Lung (tissue), 15 donors: ENCODE data around the gene FOXD4L5. TPM values are rescaled to one million over a fixed set of nuclear protein-coding genes. Genes with fewer than 3 reads are reported as not detected.
"Not testable (repeated sequence)": the region's sequence is repeated elsewhere in the genome, so short reads cannot be mapped to it uniquely, and the experiment has no call there.

Experiments used
- ATAC-seq: fragments of 200-7000 bp; cut with Tn5 transposase; one replicate; pipeline ENCODE4 v1.9.1; 2020; ENCODE audit warnings: moderate number of reproducible peaks; ENCODE audit not compliant: insufficient read depth, low FRiP score
- DNase-seq, 3 donors: peaks; one replicate each; pipeline ENCODE4 v3.0.0-alpha.2; 2013 to 2017
- H3K27ac ChIP-seq, 2 donors: one replicate each; pipeline ENCODE4 v1.5.1; 2013; ENCODE audit warnings: mild to moderate bottlenecking in 2 of 2, moderate library complexity in 2 of 2, control low read depth in 1 of 2, inconsistent platforms in 1 of 2, low read depth in 1 of 2, low read length in 1 of 2
- H3K27me3 ChIP-seq, 3 donors: one replicate each; pipeline ENCODE4 v1.5.1; 2013; ENCODE audit warnings: low read length in 2 of 3; ENCODE audit not compliant: control insufficient read depth in 3 of 3, insufficient read depth in 3 of 3
- H3K36me3 ChIP-seq, 4 donors: one replicate each; pipeline ENCODE4 v1.5.1; 2013; ENCODE audit warnings: low read length in 4 of 4, mild to moderate bottlenecking in 1 of 4, moderate library complexity in 1 of 4; ENCODE audit not compliant: control insufficient read depth in 4 of 4, insufficient read depth in 4 of 4
- H3K4me1 ChIP-seq, 5 donors: one replicate each; pipeline ENCODE4 v1.5.1; 2013; ENCODE audit warnings: low read length in 5 of 5, mild to moderate bottlenecking in 2 of 5, moderate library complexity in 1 of 5; ENCODE audit not compliant: control insufficient read depth in 5 of 5, insufficient read depth in 5 of 5
- H3K4me3 ChIP-seq: one replicate; pipeline ENCODE4 v1.5.1; 2013; ENCODE audit warnings: mild to moderate bottlenecking, control low read depth, moderate library complexity
- H3K9ac ChIP-seq, 2 donors: one replicate each; pipeline ENCODE4 v1.5.1; 2013; ENCODE audit warnings: low read length in 2 of 2, control low read depth in 1 of 2; ENCODE audit not compliant: insufficient read depth in 1 of 2
- H3K9me3 ChIP-seq, 4 donors: one replicate each; pipeline ENCODE4 v1.5.1; 2013; ENCODE audit warnings: low read length in 3 of 4, mild to moderate bottlenecking in 1 of 4, moderate library complexity in 1 of 4; ENCODE audit not compliant: control insufficient read depth in 4 of 4, insufficient read depth in 3 of 4
- WGBS, 2 donors: extraction: QIAGEN DNeasy Blood & Tissue Kit; methylation state at CpG; one replicate each; pipeline ENCODE4 v1.1.7; 2013; 5-methylcytosine and 5-hydroxymethylcytosine counted together
- long read RNA-seq, 5 donors: transcript quantifications; one replicate each; lab custom pipeline, GENCODE V29; 2026
- polyA plus RNA-seq, 2 donors: library from polyadenylated mRNA; stranded (reverse); fragments of 200-250 nt; gene quantifications; one replicate each; pipeline ENCODE4 v1.2.1, GENCODE V29; 2013
- small RNA-seq: library from RNA; depleted of rRNA; stranded (forward); fragments of <200 nt; gene quantifications from one replicate; pipeline ENCODE3, GENCODE V24; 2014; ENCODE audit warnings: low replicate concordance
- total RNA-seq, 2 donors: library from RNA; depleted of rRNA in 1 of 2; stranded (reverse); fragments of >200 nt in 1 of 2; gene quantifications; one replicate each; pipeline ENCODE4 v1.2.1, GENCODE V29; 2014 to 2021
- donor health status: Bipolar disorder and iron deficiency.
- donor health status: healthy.
- donor health status: DM: yes; HTN: yes; CAD: no.

The FOXD4L5 gene
- total RNA-seq (under 1 TPM in 1 of 2 donors, not detected in 1; 0.25 TPM), polyA plus RNA-seq (under 1 TPM in 1 of 2 donors, not detected in 1; 0.01 TPM)
- long read RNA-seq, donor 1 = 0 reads
- long read RNA-seq, donor 2 = 0 reads
- long read RNA-seq, donor 3, partial matches to known transcripts = 0 of 1 reads
- long read RNA-seq, donor 3, other reads (novel, unspliced or antisense) = 0 of 1 reads
- long read RNA-seq, donor 4 = 0 reads
- long read RNA-seq, donor 5 = 0 reads

DNA sequence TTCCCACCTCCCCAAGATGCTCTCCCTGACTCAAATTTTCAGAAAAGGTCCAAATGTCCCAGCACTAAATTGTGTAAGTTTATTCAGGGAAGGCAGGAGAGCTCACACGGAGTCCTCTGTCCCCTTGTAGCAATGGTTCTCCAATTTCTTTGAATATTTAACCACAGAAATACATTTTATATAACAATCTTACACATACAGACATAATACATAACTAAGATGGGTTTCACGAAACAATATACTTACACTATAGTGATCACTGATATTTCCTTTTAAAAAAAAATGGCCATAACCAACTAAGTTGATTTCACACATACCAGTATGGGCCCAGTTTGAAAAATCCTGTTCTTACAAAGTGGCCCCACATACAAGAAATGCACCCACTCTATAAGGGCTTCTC lies at the start of gene FOXD4L5:
Gene FOXD4L5 (minus strand): TSS at position 101 of the 400 bp plus-strand sequence. CDS start 832 bp downstream, outside the sequence.
- not testable (repeated sequence) for H3K27me3 ChIP-seq, H3K9me3 ChIP-seq, H3K27ac ChIP-seq, DNase-seq, H3K4me1 ChIP-seq, H3K9ac ChIP-seq, ATAC-seq, H3K36me3 ChIP-seq, H3K4me3 ChIP-seq
- whole genome bisulfite sequencing, 2 donors = 88 to 100% methylated on average over 1 of the region's 2 CpGs

GRCh38 chr9:65283943-65284342 lies 1.1 kb downstream of the FOXD4L5 start:
- not testable (repeated sequence) for H3K4me1 ChIP-seq, H3K27me3 ChIP-seq, H3K4me3 ChIP-seq, ATAC-seq, H3K9me3 ChIP-seq, DNase-seq, H3K27ac ChIP-seq, H3K36me3 ChIP-seq, H3K9ac ChIP-seq
- WGBS, 2 donors = 29 to 34% methylated on average over 7 to 14 of the region's 33 CpGs

DNA sequence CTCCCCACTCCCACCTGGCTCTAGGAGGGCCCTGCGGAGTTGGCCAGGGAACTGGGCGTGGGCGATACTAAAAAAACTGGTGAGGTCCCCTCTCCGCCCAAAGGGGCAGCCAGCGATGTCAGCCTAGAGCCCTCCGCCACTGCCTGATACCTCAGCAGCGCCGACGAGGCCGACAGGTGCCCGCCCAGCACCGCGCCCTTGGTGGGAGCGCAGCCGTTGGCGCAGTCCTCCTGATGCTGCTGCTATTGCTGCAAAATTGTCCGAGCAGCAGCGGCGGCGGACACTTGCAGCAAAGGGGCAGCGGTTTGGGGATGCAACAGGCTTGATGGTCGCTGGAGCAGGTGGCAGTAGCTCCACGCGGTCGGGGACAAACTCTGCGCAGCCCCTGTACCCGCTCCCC lies 2.0 kb downstream of the FOXD4L5 start:
- H3K36me3 ChIP-seq = not testable (repeated sequence)

More for the DNA sequence above, 2.0 kb downstream of the FOXD4L5 start:
- not testable (repeated sequence) for H3K27ac ChIP-seq, H3K9me3 ChIP-seq, DNase-seq, ATAC-seq, H3K4me3 ChIP-seq, H3K27me3 ChIP-seq, H3K4me1 ChIP-seq, H3K9ac ChIP-seq
- WGBS, 2 donors = no CpG with 5 or more reads among the region's 27 CpGs

Small RNA genes within 50 kb of the gene (small RNA-seq; reads per million reads assigned to genes)
- gene IGKV1OR9-1 = not detected
